Vagina (tissue), 2 donors: ENCODE data around the gene MYZAP. TPM values are rescaled to one million over a fixed set of nuclear protein-coding genes. Genes with fewer than 3 reads are reported as not detected.

Experiments used
- DNase-seq, 2 donors: peaks; one replicate each; pipeline ENCODE4 v3.0.0-alpha.2; 2017; ENCODE audit errors: extremely low spot score in 2 of 2
- H3K27ac ChIP-seq: fragments of 200-600 bp; sonication (generic); one replicate; pipeline ENCODE4 v1.5.1; 2019
- H3K27me3 ChIP-seq: fragments of 200-600 bp; sonication (generic); one replicate; pipeline ENCODE4 v1.5.1; 2019
- H3K36me3 ChIP-seq, 2 donors: fragments of 200-600 bp; sonication (generic); one replicate each; pipeline ENCODE4 v1.5.1; 2017 to 2019
- H3K4me1 ChIP-seq: fragments of 200-600 bp; sonication (generic); one replicate; pipeline ENCODE4 v1.5.1; 2019
- H3K4me3 ChIP-seq, 2 donors: fragments of 200-600 bp; sonication (generic); 1 replicate in 1 of 2; 2 replicates in 1 of 2; pipeline ENCODE4 v1.5.1; 2016 to 2019
- H3K9me3 ChIP-seq: fragments of 200-600 bp; sonication (generic); one replicate; pipeline ENCODE4 v1.5.1; 2019
- CTCF ChIP-seq, 3 experiments: fragments of 450-650 bp in 2 of 3; fragments of 200-600 bp in 1 of 3; sonication (generic) in 1 of 3; IDR thresholded peaks; one replicate each; pipeline ENCODE4 v1.5.1; 2017 to 2019; ENCODE audit warnings: antibody characterized with exemption in 3 of 3, mild to moderate bottlenecking in 2 of 3, moderate library complexity in 2 of 3
- POLR2A ChIP-seq, 2 donors: fragments of 450-650 bp; IDR thresholded peaks; one replicate each; pipeline ENCODE4 v1.6.1; 2017; ENCODE audit warnings: antibody characterized with exemption in 2 of 2, mild to moderate bottlenecking in 2 of 2, moderate library complexity in 2 of 2
- POLR2AphosphoS5 ChIP-seq, 2 donors: sonication (generic); formaldehyde crosslinking; IDR thresholded peaks; one replicate each; pipeline ENCODE4 v1.9.0; 2017; ENCODE audit warnings: antibody characterized with exemption in 2 of 2, mild to moderate bottlenecking in 2 of 2, low read depth in 1 of 2; ENCODE audit not compliant: insufficient read depth in 1 of 2
- intact Hi-C: fragments of 100-400 bp; cut with DNase I; formaldehyde crosslinking; loops from one replicate; pipeline ENCODE4 v1.15.1; 2023
- total RNA-seq: library from RNA; depleted of rRNA; stranded (reverse); fragments of >200 nt; gene quantifications from one replicate; pipeline ENCODE4 v1.2.3, GENCODE V29; 2016

MYZAP gene
- total RNA-seq, 1 donor from 2014 or later: 15.2 TPM

GRCh38 chr15:57667171-57667849 lies 75.6 kb downstream of the MYZAP start:
- TF ChIP-seq POLR2A (IDR thresholded peaks at IDR 0.05) (no peak), CTCF (IDR thresholded peaks at IDR 0.05) (peak in 2 of 3 experiments; percentile 28 to 51), POLR2AphosphoS5 (IDR thresholded peaks at IDR 0.05; ENCODE audit: insufficient read depth in 1 of 2, low read depth in 1 of 2) (no peak)
- Histone ChIP-seq H3K4me3 (no peak overlapping the region), H3K27me3 (no peaks in the 10 kb centered on the region), H3K9me3 (no peaks in the 10 kb centered on the region), H3K27ac (no peak overlapping the region), H3K36me3 (no peaks in the 10 kb centered on the region), H3K4me1 (peaks cover 3% of the 10 kb centered on the region)
- intact Hi-C loops: loop anchor here (10.0 kb wide), 1 partner anchor 197 kb away; no protein-coding TSS in a partner anchor
- no peak for DNase-seq

- peaks cover 3% of the 10 kb centered on the region for H3K4me1 ChIP-seq
- no peak for TF ChIP-seq CTCF (IDR thresholded peaks at IDR 0.05)
- TF ChIP-seq POLR2AphosphoS5 (IDR thresholded peaks at IDR 0.05; ENCODE audit: insufficient read depth in 1 of 2, low read depth in 1 of 2): no peak
- no peak for TF ChIP-seq POLR2A (IDR thresholded peaks at IDR 0.05)
- H3K27ac ChIP-seq: no peak overlapping the region
- no peaks in the 10 kb centered on the region for H3K36me3 ChIP-seq
- no peaks in the 10 kb centered on the region for H3K27me3 ChIP-seq
- no peak overlapping the region for H3K4me3 ChIP-seq
- intact Hi-C loops: loop anchor here (10.0 kb wide), 1 partner anchor 197 kb away; no protein-coding TSS in a partner anchor
- no peaks in the 10 kb centered on the region for H3K9me3 ChIP-seq
- no peak for DNase-seq
These were observed 76.3 kb downstream of the MYZAP start for GRCh38 chr15:57668016-57668415.

- no peak for DNase-seq
- no peak for TF ChIP-seq CTCF (IDR thresholded peaks at IDR 0.05)
- no peak for TF ChIP-seq POLR2A (IDR thresholded peaks at IDR 0.05)
- TF ChIP-seq POLR2AphosphoS5 (IDR thresholded peaks at IDR 0.05; ENCODE audit: insufficient read depth in 1 of 2, low read depth in 1 of 2): no peak
- intact Hi-C loops: no loop called here
- Histone ChIP-seq H3K27me3 (no peaks in the 10 kb centered on the region), H3K4me1 (peaks cover 3% of the 10 kb centered on the region), H3K4me3 (no peak overlapping the region), H3K9me3 (no peaks in the 10 kb centered on the region), H3K36me3 (no peaks in the 10 kb centered on the region), H3K27ac (no peak overlapping the region)
These were observed 79.9 kb downstream of the MYZAP start for GRCh38 chr15:57671636-57672035.

- Histone ChIP-seq H3K36me3 (no peaks in the 10 kb centered on the region), H3K27ac (no peak overlapping the region), H3K27me3 (no peaks in the 10 kb centered on the region), H3K9me3 (no peaks in the 10 kb centered on the region), H3K4me3 (no peak overlapping the region), H3K4me1 (no peaks in the 10 kb centered on the region)
- intact Hi-C loops: no loop called here
- TF ChIP-seq CTCF (IDR thresholded peaks at IDR 0.05) (no peak), POLR2A (IDR thresholded peaks at IDR 0.05) (no peak), POLR2AphosphoS5 (IDR thresholded peaks at IDR 0.05; ENCODE audit: insufficient read depth in 1 of 2, low read depth in 1 of 2) (no peak)
- no peak for DNase-seq
These were observed 83.9 kb downstream of the MYZAP start for GRCh38 chr15:57675481-57676181.

- Histone ChIP-seq H3K4me3 (no peak overlapping the region), H3K4me1 (no peaks in the 10 kb centered on the region), H3K27me3 (no peaks in the 10 kb centered on the region), H3K27ac (no peak overlapping the region), H3K36me3 (no peaks in the 10 kb centered on the region), H3K9me3 (no peaks in the 10 kb centered on the region)
- no peak for DNase-seq
- TF ChIP-seq POLR2AphosphoS5 (IDR thresholded peaks at IDR 0.05; ENCODE audit: insufficient read depth in 1 of 2, low read depth in 1 of 2) (no peak), POLR2A (IDR thresholded peaks at IDR 0.05) (no peak), CTCF (IDR thresholded peaks at IDR 0.05) (no peak)
- intact Hi-C loops: no loop called here
These were observed 84.9 kb downstream of the MYZAP start for GRCh38 chr15:57676585-57676984.
